CD4-positive, alpha-beta memory T cell (primary cell): ENCODE measurements around the gene ITGB2. TPM values are rescaled to one million over a fixed set of nuclear protein-coding genes. Genes with fewer than 3 reads are reported as not detected.

Source experiments
- CTCF ChIA-PET: fragments of 350-600 bp; sonication (Branson Sonifier 250); formaldehyde crosslinking; loops from one replicate; lab custom pipeline; 2021; ENCODE audit warnings: inconsistent platforms; ENCODE audit not compliant: partially characterized antibody; lab: Charles Lee
- POLR2A ChIA-PET: fragments of 350-600 bp; sonication (Branson Sonifier 250); formaldehyde crosslinking; loops from one replicate; lab custom pipeline; 2021; ENCODE audit not compliant: partially characterized antibody; lab: Charles Lee
- DNase-seq, 5 donors: peaks; one replicate each; pipeline versions ENCODE4 v3.0.0 to v3.0.0-alpha.2; 2020 to 2022; ENCODE audit warnings: mixed read lengths in 1 of 5
- H3K27ac ChIP-seq: one replicate; pipeline ENCODE4 v1.7.0; 2013; ENCODE audit warnings: low read depth, low read length
- H3K27me3 ChIP-seq: 2 replicates; pipeline ENCODE4 v1.7.0; 2013; ENCODE audit warnings: mild to moderate bottlenecking, low read length, moderate library complexity; ENCODE audit not compliant: insufficient read depth
- H3K36me3 ChIP-seq: 2 replicates; pipeline ENCODE4 v1.7.0; 2013; ENCODE audit warnings: mild to moderate bottlenecking, low read length, moderate library complexity; ENCODE audit not compliant: insufficient read depth
- H3K4me1 ChIP-seq: 2 replicates; pipeline ENCODE4 v1.7.0; 2013; ENCODE audit warnings: mild to moderate bottlenecking, low read length, moderate library complexity; ENCODE audit not compliant: insufficient read depth
- H3K4me3 ChIP-seq, 2 donors: one replicate each; pipeline ENCODE4 v1.7.0; 2013; ENCODE audit warnings: low read length in 2 of 2, mild to moderate bottlenecking in 1 of 2
- H3K9me3 ChIP-seq, 2 donors: one replicate each; pipeline ENCODE4 v1.7.0; 2013; ENCODE audit warnings: low read length in 2 of 2, control low read depth in 1 of 2; ENCODE audit not compliant: control insufficient read depth in 1 of 2
- H3K27ac Mint-ChIP-seq, 7 donors: one replicate each; pipeline ENCODE4 v1.8.0; 2020 to 2021; ENCODE audit warnings: mixed read lengths in 7 of 7, mild to moderate bottlenecking in 6 of 7, inconsistent platforms in 3 of 7, moderate library complexity in 3 of 7
- H3K27me3 Mint-ChIP-seq, 2 donors: one replicate each; pipeline ENCODE4 v1.8.0; 2020 to 2021; ENCODE audit warnings: mixed read lengths in 2 of 2
- H3K36me3 Mint-ChIP-seq, 2 donors: one replicate each; pipeline ENCODE4 v1.8.0; 2020 to 2021; ENCODE audit warnings: mixed read lengths in 2 of 2, inconsistent platforms in 1 of 2, mild to moderate bottlenecking in 1 of 2
- H3K4me1 Mint-ChIP-seq, 4 donors: one replicate each; pipeline ENCODE4 v1.8.0; 2020 to 2021; ENCODE audit warnings: mixed read lengths in 4 of 4, mild to moderate bottlenecking in 1 of 4
- H3K4me3 Mint-ChIP-seq, 8 donors: one replicate each; pipeline ENCODE4 v1.8.0; 2020 to 2021; ENCODE audit warnings: mixed read lengths in 8 of 8, mild to moderate bottlenecking in 7 of 8, moderate library complexity in 6 of 8, inconsistent platforms in 3 of 8
- H3K9me3 Mint-ChIP-seq, 8 donors: one replicate each; pipeline ENCODE4 v1.8.0; 2020 to 2021; ENCODE audit warnings: mixed read lengths in 8 of 8, mild to moderate bottlenecking in 5 of 8, inconsistent platforms in 3 of 8, moderate library complexity in 1 of 8
- intact Hi-C: fragments of 100-400 bp; cut with micrococcal nuclease; formaldehyde crosslinking; loops from one replicate; pipeline ENCODE4 v1.15.1; 2023
- polyA plus RNA-seq, 2 donors: library from polyadenylated mRNA; unstranded; fragments of 300-500 nt; fragmentation: Illumina TruSeq; gene quantifications; one replicate each; pipeline ENCODE4 v1.2.3, GENCODE V29; 2021
- total RNA-seq, 2 experiments: library from RNA; stranded (reverse); gene quantifications; one replicate each; pipeline ENCODE4 v1.2.3, GENCODE V29; 2021

ITGB2 gene
- total and polyA plus RNA-seq, 4 experiments from 2014 or later, result 278 to 575 (median 414) TPM

GRCh38 chr21:44875316-44875700 lies 45.4 kb downstream of the ITGB2 start:
- Mint-ChIP-seq H3K4me3 (peak overlapping the region; percentile 89 to 97 (median 92)), H3K4me1 (peaks cover 27 to 44% (median 35%) of the 10 kb centered on the region in 4 donors), H3K27me3 (no peaks in the 10 kb centered on the region), H3K9me3 (peaks cover 0 to 2% (median 0%) of the 10 kb centered on the region in 8 donors), H3K36me3 (peaks cover 0 to 16% of the 10 kb centered on the region in 2 donors), H3K27ac (peak overlapping the region; percentile 89 to 98 (median 95))
- POLR2A ChIA-PET, result interaction anchor here (0.8 to 6.2 kb wide), 14 partner anchors 8 to 74 kb away, joined by 3 to 173 read pairs (median 24); partner anchors contain the start of genes ITGB2, SLX9, SUMO3 and UBE2G2
- peak in 3 of 5 donors; percentile 40 to 62 (median 52) for DNase-seq
- no peaks in the 10 kb centered on the region for H3K36me3 ChIP-seq
- H3K4me3 ChIP-seq, result peak overlapping the region; percentile 37 to 67
- no peaks in the 10 kb centered on the region for H3K27me3 ChIP-seq
- CTCF ChIA-PET, result interaction anchor here (1.0 to 8.5 kb wide), 9 partner anchors 18 to 365 kb away, joined by 3 to 82 read pairs (median 5); partner anchors contain the start of gene UBE2G2
- peak overlapping the region; percentile 76 for H3K27ac ChIP-seq
- H3K9me3 ChIP-seq, result no peaks in the 10 kb centered on the region
- intact Hi-C loops, result loop anchor here (1.0 to 2.0 kb wide), 3 partner anchors 29 to 74 kb away; partner anchors contain the start of gene UBE2G2
- peaks cover 43% of the 10 kb centered on the region for H3K4me1 ChIP-seq

- Histone ChIP-seq H3K4me1 (peaks cover 44% of the 10 kb centered on the region), H3K27ac (peak overlapping the region; percentile 76), H3K4me3 (peak overlapping the region; percentile 37 to 67), H3K9me3 (no peaks in the 10 kb centered on the region), H3K36me3 (no peaks in the 10 kb centered on the region), H3K27me3 (no peaks in the 10 kb centered on the region)
- ChIA-PET POLR2A (interaction anchor here (0.6 to 6.2 kb wide), 24 partner anchors 8 to 535 kb away, joined by 3 to 173 read pairs (median 7); partner anchors contain the start of genes CFAP410, ITGB2, SLX9 and SUMO3), CTCF (interaction anchor here (0.8 to 8.5 kb wide), 11 partner anchors 18 to 364 kb away, joined by 3 to 82 read pairs (median 4); partner anchors contain the start of gene UBE2G2)
- H3K4me1 Mint-ChIP-seq, result peaks cover 29 to 50% (median 41%) of the 10 kb centered on the region in 4 donors
- peaks cover 0 to 16% of the 10 kb centered on the region in 2 donors for H3K36me3 Mint-ChIP-seq
- H3K27me3 Mint-ChIP-seq, result no peaks in the 10 kb centered on the region
- peak overlapping the region; percentile 89 to 97 (median 92) for H3K4me3 Mint-ChIP-seq
- DNase-seq, result peak; percentile 58 to 74 (median 61)
- peak overlapping the region; percentile 89 to 98 (median 95) for H3K27ac Mint-ChIP-seq
- H3K9me3 Mint-ChIP-seq, result peaks cover 0 to 2% (median 0%) of the 10 kb centered on the region in 8 donors
- intact Hi-C loops, result loop anchor here (1.0 to 5.0 kb wide), 6 partner anchors 18 to 73 kb away; partner anchors contain the start of gene UBE2G2
Measured at GRCh38 chr21:44874497-44875315, 46.0 kb downstream of the ITGB2 start.

GRCh38 chr21:44874240-44874496 lies 46.5 kb downstream of the ITGB2 start:
- CTCF ChIA-PET, result interaction anchor here (0.5 to 8.5 kb wide), 7 partner anchors 18 to 74 kb away, joined by 3 to 82 read pairs (median 3); partner anchors contain the start of gene UBE2G2
- H3K9me3 Mint-ChIP-seq, result peaks cover 0 to 2% (median 0%) of the 10 kb centered on the region in 8 donors
- H3K36me3 Mint-ChIP-seq, result peaks cover 0 to 16% of the 10 kb centered on the region in 2 donors
- no peaks in the 10 kb centered on the region for H3K27me3 Mint-ChIP-seq
- peaks cover 32 to 54% (median 43%) of the 10 kb centered on the region in 4 donors for H3K4me1 Mint-ChIP-seq
- H3K4me1 ChIP-seq, result peaks cover 49% of the 10 kb centered on the region
- peak overlapping the region; percentile 33 to 67 for H3K4me3 ChIP-seq
- H3K27ac ChIP-seq, result peak overlapping the region; percentile 76
- DNase-seq, result no peak
- H3K36me3 ChIP-seq, result no peaks in the 10 kb centered on the region
- H3K27me3 ChIP-seq, result no peaks in the 10 kb centered on the region
- peak overlapping the region; percentile 89 to 97 (median 92) for H3K4me3 Mint-ChIP-seq
- peak overlapping the region; percentile 89 to 98 (median 95) for H3K27ac Mint-ChIP-seq
- intact Hi-C loops, result loop anchor here (1.0 to 5.0 kb wide), 4 partner anchors 18 to 53 kb away; no protein-coding TSS in a partner anchor
- no peaks in the 10 kb centered on the region for H3K9me3 ChIP-seq
- POLR2A ChIA-PET, result interaction anchor here (0.6 to 6.2 kb wide), 23 partner anchors 9 to 535 kb away, joined by 3 to 173 read pairs (median 8); partner anchors contain the start of genes CFAP410, ITGB2, KRTAP12-3 and SLX9

- Histone ChIP-seq H3K4me3 (peak within 1 kb of the TSS; percentile 67 to 70), H3K4me1 (peaks cover 55% of the 10 kb centered on the region), H3K27ac (peak within 1 kb of the TSS; percentile 76), H3K9me3 (no peaks in the 10 kb centered on the region), H3K27me3 (no peaks in the 10 kb centered on the region), H3K36me3 (no peaks in the 10 kb centered on the region)
- intact Hi-C loops, result loop anchor here (1.0 to 5.0 kb wide), 5 partner anchors 19 to 56 kb away; no protein-coding TSS in a partner anchor
- Mint-ChIP-seq H3K9me3 (peaks cover 0 to 2% (median 0%) of the 10 kb centered on the region in 8 donors), H3K36me3 (peaks cover 0 to 16% of the 10 kb centered on the region in 2 donors), H3K4me1 (peaks cover 37 to 59% (median 48%) of the 10 kb centered on the region in 4 donors), H3K27me3 (no peaks in the 10 kb centered on the region), H3K27ac (peak within 1 kb of the TSS; percentile 92 to 98 (median 97)), H3K4me3 (peak within 1 kb of the TSS; percentile 92 to 97 (median 95))
- ChIA-PET CTCF (interaction anchor here (0.5 to 8.5 kb wide), 10 partner anchors 18 to 74 kb away, joined by 3 to 82 read pairs (median 3); partner anchors contain the start of gene UBE2G2), POLR2A (interaction anchor here (0.6 to 6.2 kb wide), 27 partner anchors 10 to 790 kb away, joined by 3 to 173 read pairs (median 4); partner anchors contain the start of genes CFAP410, ITGB2, KRTAP12-3 and SLX9)
- DNase-seq, result peak; percentile 98 to 99 (median 99)
Measured at GRCh38 chr21:44873356-44874239, 47.1 kb downstream of the ITGB2 start, which contains the start of gene PTTG1IP. Gene PTTG1IP, minus strand, starts transcription at chr21:44873690. Its CDS starts 74 bp downstream, at chr21:44873616.

GRCh38 chr21:44872649-44873355 lies 47.9 kb downstream of the ITGB2 start:
- peak overlapping the region; percentile 76 for H3K27ac ChIP-seq
- intact Hi-C loops, result loop anchor here (1.0 to 5.0 kb wide), 2 partner anchors 39 to 56 kb away; no protein-coding TSS in a partner anchor
- H3K36me3 ChIP-seq, result no peaks in the 10 kb centered on the region
- peaks cover 63% of the 10 kb centered on the region for H3K4me1 ChIP-seq
- CTCF ChIA-PET, result interaction anchor here (0.8 to 8.5 kb wide), 8 partner anchors 11 to 73 kb away, joined by 3 to 82 read pairs (median 3); partner anchors contain the start of gene UBE2G2
- no peaks in the 10 kb centered on the region for H3K9me3 ChIP-seq
- Mint-ChIP-seq H3K27ac (peak overlapping the region; percentile 85 to 96 (median 92)), H3K27me3 (no peaks in the 10 kb centered on the region), H3K4me3 (peak overlapping the region; percentile 89 to 97 (median 95)), H3K4me1 (peaks cover 45 to 67% (median 56%) of the 10 kb centered on the region in 4 donors), H3K36me3 (peaks cover 0 to 20% of the 10 kb centered on the region in 2 donors), H3K9me3 (peaks cover 0 to 2% (median 0%) of the 10 kb centered on the region in 8 donors)
- H3K27me3 ChIP-seq, result no peaks in the 10 kb centered on the region
- POLR2A ChIA-PET, result interaction anchor here (0.6 to 6.2 kb wide), 21 partner anchors 10 to 789 kb away, joined by 3 to 173 read pairs (median 8); partner anchors contain the start of genes ITGB2, KRTAP12-3, SLX9 and SUMO3
- peak overlapping the region; percentile 67 to 70 for H3K4me3 ChIP-seq
- peak in 1 of 5 donors; percentile 29 for DNase-seq
